ENCODE data around the gene IGSF8. TPM values are rescaled to one million over a fixed set of nuclear protein-coding genes. Genes with fewer than 3 reads are reported as not detected.

The IGSF8 gene
- total and polyA plus RNA-seq, 2 of the 8 experiments (the other 6 are each of a cell fraction or from before 2014, with no cell fraction given), result 69.6 to 132 TPM

DNA sequence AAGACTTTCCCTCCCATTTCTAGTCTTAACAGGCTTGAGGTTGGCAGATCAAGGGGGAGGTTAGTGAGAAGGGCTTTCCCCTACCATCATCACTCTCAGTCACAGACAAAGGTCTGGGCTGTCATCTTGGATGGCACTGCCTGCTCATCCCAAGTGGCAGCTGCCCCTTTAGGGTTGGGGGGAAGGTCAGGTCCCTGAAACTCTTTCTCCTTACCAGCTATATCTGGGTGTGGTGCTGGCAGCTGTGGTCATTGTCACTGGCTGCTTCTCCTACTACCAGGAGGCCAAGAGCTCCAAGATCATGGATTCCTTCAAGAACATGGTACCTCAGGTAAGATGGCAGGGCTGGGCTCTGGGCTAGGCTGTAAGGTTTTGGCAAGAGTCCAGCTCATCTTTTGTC is 25.3 kb upstream of the IGSF8 start:
- Histone ChIP-seq H3K27ac (ENCODE audit: low read depth, low read length) (no peak overlapping the region), H2AK5ac (ENCODE audit: low read depth, low read length) (no peak overlapping the region), H4K91ac (replicated peaks; ENCODE audit: insufficient read length, low read length) (no peak overlapping the region), H3K9ac (replicated peaks in 1 of 4; ENCODE audit: extremely low read depth in 1 of 4, low read depth in 3 of 4, low read length in 3 of 4) (no peak overlapping the region), H3K27me3 (replicated peaks in 1 of 4; ENCODE audit: control insufficient read depth in 3 of 4, extremely low read depth in 1 of 4, insufficient read depth in 3 of 4, low read length in 3 of 4) (no peaks in the 10 kb centered on the region), H3K4ac (replicated peaks; ENCODE audit: insufficient read length, low read depth, low read length) (no peak overlapping the region), H4K8ac (ENCODE audit: extremely low read depth, insufficient read depth, low read length) (no peak overlapping the region), H3K23me2 (ENCODE audit: low read depth, low read length) (no peaks in the 10 kb centered on the region), H3K79me2 (ENCODE audit: control insufficient read depth in 1 of 2, insufficient read depth in 2 of 2, low read length in 2 of 2) (no peaks in the 10 kb centered on the region), H2BK120ac (replicated peaks; ENCODE audit: low read depth, low read length) (no peak overlapping the region), H2BK5ac (ENCODE audit: low read depth, low read length) (no peak overlapping the region), H2AFZ (ENCODE audit: low read length) (no peak overlapping the region), H3K23ac (ENCODE audit: insufficient read length) (no peak overlapping the region), H3K14ac (ENCODE audit: insufficient read length) (no peak overlapping the region), H3K4me1 (replicated peaks in 1 of 4; ENCODE audit: control insufficient read depth in 3 of 4, insufficient read depth in 4 of 4, low read length in 3 of 4) (peaks cover 0 to 6% (median 0%) of the 10 kb centered on the region in 4 experiments; a peak in 2 of 7 replicates), H4K20me1 (replicated peaks in 1 of 2; ENCODE audit: control insufficient read depth in 1 of 2, insufficient read depth in 2 of 2, low read length in 2 of 2) (peaks cover 0 to 1% of the 10 kb centered on the region in 2 experiments), H3K79me1 (ENCODE audit: low read depth, low read length) (peaks cover 3% of the 10 kb centered on the region; the same call in 1 of the 2 replicates), H2BK20ac (ENCODE audit: low read length) (no peak overlapping the region), H4K5ac (ENCODE audit: insufficient read length, low read depth, low read length) (no peak overlapping the region), H3K4me2 (ENCODE audit: insufficient read depth in 1 of 2, low read depth in 2 of 2, low read length in 2 of 2) (no peak overlapping the region), H3K56ac (replicated peaks; ENCODE audit: insufficient read length, low read depth, low read length) (no peak overlapping the region), H3K36me3 (ENCODE audit: control insufficient read depth in 2 of 4, insufficient read depth in 4 of 4, low read length in 3 of 4) (peaks cover 9 to 47% (median 36%) of the 10 kb centered on the region in 4 experiments; a peak in 7 of 8 replicates), H3K9me3 (ENCODE audit: insufficient read depth in 2 of 2, low read depth in 1 of 2, low read length in 1 of 2) (no peaks in the 10 kb centered on the region), H3K18ac (ENCODE audit: extremely low read depth, low read length) (no peak overlapping the region), H2BK12ac (ENCODE audit: low read depth, low read length) (no peak overlapping the region), H2BK15ac (ENCODE audit: low read length) (no peak overlapping the region), H3K4me3 (ENCODE audit: extremely low read depth in 1 of 4, insufficient read depth in 2 of 4, low read depth in 3 of 4, low read length in 4 of 4) (no peak overlapping the region)
- ChIA-PET CTCF (ENCODE audit: partially characterized antibody) (interaction anchor here (0.7 to 18.1 kb wide), 18 partner anchors 11 to 234 kb away, joined by 3 to 256 read pairs (median 4); partner anchors contain the start of gene ATP1A2), POLR2A (ENCODE audit: partially characterized antibody) (interaction anchor here (0.7 to 1.8 kb wide), 6 partner anchors 8 to 88 kb away, joined by 3 to 11 read pairs (median 3); partner anchors contain the start of gene ATP1A2)
- DNase-seq (ENCODE audit: low read depth in 1 of 2, low spot score in 2 of 2) (no peak), FAIRE-seq (no peak)
- TF ChIP-seq, protein P1, sequence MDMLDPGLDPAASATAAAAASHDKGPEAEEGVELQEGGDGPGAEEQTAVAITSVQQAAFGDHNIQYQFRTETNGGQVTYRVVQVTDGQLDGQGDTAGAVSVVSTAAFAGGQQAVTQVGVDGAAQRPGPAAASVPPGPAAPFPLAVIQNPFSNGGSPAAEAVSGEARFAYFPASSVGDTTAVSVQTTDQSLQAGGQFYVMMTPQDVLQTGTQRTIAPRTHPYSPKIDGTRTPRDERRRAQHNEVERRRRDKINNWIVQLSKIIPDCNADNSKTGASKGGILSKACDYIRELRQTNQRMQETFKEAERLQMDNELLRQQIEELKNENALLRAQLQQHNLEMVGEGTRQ (IDR thresholded peaks at IDR 0.05; ENCODE audit: low read length), result no peak
- no peak for TF ChIP-seq MAX (IDR thresholded peaks at IDR 0.05)
- TF ChIP-seq POLR2AphosphoS5 (IDR thresholded peaks at IDR 0.05; ENCODE audit: low read depth, low read length), result no peak

Measured in H1 (cell line).